ENCODE data around the gene NTN5.
"Not testable (repeated sequence)": the region's sequence is repeated elsewhere in the genome, so short reads cannot be mapped to it uniquely, and the experiment has no call there.

NTN5 gene

GRCh38 chr19:48645620-48646000 is 27.2 kb downstream of the NTN5 start:
- FAIRE-seq, result no peak

GRCh38 chr19:48644839-48645619 is 27.8 kb downstream of the NTN5 start:
- DNase-seq (ENCODE audit: low spot score) (no peak), FAIRE-seq (no peak)

More at GRCh38 chr19:48645620-48646000, 27.2 kb downstream of the NTN5 start:
- DNase-seq (ENCODE audit: low spot score), result no peak

GRCh38 chr19:48644355-48644754 is 28.5 kb downstream of the NTN5 start:
- no peak for FAIRE-seq
- no peak for DNase-seq (ENCODE audit: low spot score)

GRCh38 chr19:48642862-48643261 is 30.0 kb downstream of the NTN5 start:
- no peak for DNase-seq (ENCODE audit: low spot score)
- FAIRE-seq, result no peak

- FAIRE-seq (no peak), DNase-seq (ENCODE audit: low spot score) (no peak)
These were observed 31.0 kb downstream of the NTN5 start for GRCh38 chr19:48641850-48642249.

GRCh38 chr19:48639483-48640375 is 33.1 kb downstream of the NTN5 start:
- FAIRE-seq (no peak), DNase-seq (ENCODE audit: low spot score) (no peak)

- DNase-seq (ENCODE audit: low spot score) (no peak), FAIRE-seq (no peak)
These were observed 33.9 kb downstream of the NTN5 start for GRCh38 chr19:48638831-48639381.

GRCh38 chr19:48637948-48638830 is 34.6 kb downstream of the NTN5 start:
- DNase-seq (ENCODE audit: low spot score) (peak; percentile 86), FAIRE-seq (no peak)

GRCh38 chr19:48637449-48637947 is 35.3 kb downstream of the NTN5 start:
- peak; percentile 20 for FAIRE-seq
- peak; percentile 95 for DNase-seq (ENCODE audit: low spot score)

- DNase-seq (ENCODE audit: low spot score) (no peak), FAIRE-seq (no peak)
These were observed 35.9 kb downstream of the NTN5 start, which contains the start of gene DBP for GRCh38 chr19:48636859-48637448. Gene DBP, minus strand, starts transcription at chr19:48637379. Its CDS starts 385 bp downstream, at chr19:48636994.

- DNase-seq (ENCODE audit: low spot score), result no peak
- no peak for FAIRE-seq
These were observed 36.6 kb downstream of the NTN5 start for GRCh38 chr19:48635966-48636858.

GRCh38 chr19:48635263-48635965 is 37.4 kb downstream of the NTN5 start:
- FAIRE-seq, result no peak
- peak; percentile 84 for DNase-seq (ENCODE audit: low spot score)

GRCh38 chr19:48634424-48635262 is 38.2 kb downstream of the NTN5 start:
- FAIRE-seq (peak; percentile 91), DNase-seq (ENCODE audit: low spot score) (peak; percentile 92)

- FAIRE-seq (no peak), DNase-seq (ENCODE audit: low spot score) (no peak)
These were observed 38.8 kb downstream of the NTN5 start for GRCh38 chr19:48634036-48634342.

- FAIRE-seq, result no peak
- DNase-seq (ENCODE audit: low spot score), result no peak
These were observed 39.4 kb downstream of the NTN5 start for GRCh38 chr19:48633148-48634035.

GRCh38 chr19:48632692-48633147 is 40.1 kb downstream of the NTN5 start:
- FAIRE-seq (no peak), DNase-seq (ENCODE audit: low spot score) (no peak)

GRCh38 chr19:48632286-48632685 is 40.5 kb downstream of the NTN5 start:
- not testable (repeated sequence) for FAIRE-seq; DNase-seq (ENCODE audit: low spot score)

Data from urothelium cell line (cell line).